ENCODE measurements around the gene PLA2G6. TPM values are rescaled to one million over a fixed set of nuclear protein-coding genes. Genes with fewer than 3 reads are reported as not detected.

Gene PLA2G6
- total RNA-seq, 4 donors from 2014 or later: 4.4 to 30.5 (median 22.0) TPM

- TF ChIP-seq POLR2AphosphoS5 (IDR thresholded peaks at IDR 0.05): no peak
- TF ChIP-seq POLR2A (IDR thresholded peaks at IDR 0.05): no peak
- TF ChIP-seq CTCF (IDR thresholded peaks at IDR 0.05): no peak
- TF ChIP-seq EP300 (IDR thresholded peaks at IDR 0.05): no peak
- no peaks in the 10 kb centered on the region for H3K4me1 ChIP-seq
- ATAC-seq: no peak
- H3K36me3 ChIP-seq: peaks cover 0 to 87% of the 10 kb centered on the region in 2 donors
- H3K9me3 ChIP-seq: no peaks in the 10 kb centered on the region
- no peaks in the 10 kb centered on the region for H3K27me3 ChIP-seq
- no peak overlapping the region for H3K27ac ChIP-seq
- WGBS, 2 donors (ENCODE audit: low coverage in 1 of 2): 95% methylated on average over 23 of the region's 28 CpGs; no CpG with 5 or more reads in 1 of the 2 donors
- H3K4me3 ChIP-seq: no peak overlapping the region
These were observed 48.8 kb downstream of the PLA2G6 start for GRCh38 chr22:38132794-38133193.

GRCh38 chr22:38132136-38132535, 49.5 kb downstream of the PLA2G6 start:
- peaks cover 0 to 87% of the 10 kb centered on the region in 2 donors for H3K36me3 ChIP-seq
- TF ChIP-seq POLR2AphosphoS5 (IDR thresholded peaks at IDR 0.05): no peak
- no peak for TF ChIP-seq POLR2A (IDR thresholded peaks at IDR 0.05)
- TF ChIP-seq CTCF (IDR thresholded peaks at IDR 0.05): no peak
- no peak for TF ChIP-seq EP300 (IDR thresholded peaks at IDR 0.05)
- H3K27ac ChIP-seq: peak overlapping the region in 1 of 4 donors; percentile 41
- H3K27me3 ChIP-seq: no peaks in the 10 kb centered on the region
- H3K4me1 ChIP-seq: no peaks in the 10 kb centered on the region
- no peaks in the 10 kb centered on the region for H3K9me3 ChIP-seq
- no peak overlapping the region for H3K4me3 ChIP-seq
- ATAC-seq: no peak
- 86 to 97% methylated on average over 6 to 7 of the region's 7 CpGs for WGBS, 2 donors (ENCODE audit: low coverage in 1 of 2)

GRCh38 chr22:38131399-38131798, 50.2 kb downstream of the PLA2G6 start:
- ATAC-seq: no peak
- H3K9me3 ChIP-seq: no peaks in the 10 kb centered on the region

GRCh38 chr22:38129856-38130255, 51.8 kb downstream of the PLA2G6 start:
- H3K36me3 ChIP-seq: peaks cover 0 to 89% of the 10 kb centered on the region in 2 donors
- no peaks in the 10 kb centered on the region for H3K4me1 ChIP-seq
- H3K27me3 ChIP-seq: no peaks in the 10 kb centered on the region
- no peaks in the 10 kb centered on the region for H3K9me3 ChIP-seq
- no peak for ATAC-seq
- 96% methylated on average over 7 of the region's 9 CpGs; no CpG with 5 or more reads in 1 of the 2 donors for WGBS, 2 donors (ENCODE audit: low coverage in 1 of 2)
- TF ChIP-seq EP300 (IDR thresholded peaks at IDR 0.05): no peak
- TF ChIP-seq POLR2A (IDR thresholded peaks at IDR 0.05): no peak
- no peak for TF ChIP-seq POLR2AphosphoS5 (IDR thresholded peaks at IDR 0.05)
- no peak for TF ChIP-seq CTCF (IDR thresholded peaks at IDR 0.05)
- H3K4me3 ChIP-seq: no peak overlapping the region
- H3K27ac ChIP-seq: no peak overlapping the region

More at GRCh38 chr22:38131399-38131798, 50.2 kb downstream of the PLA2G6 start:
- H3K4me1 ChIP-seq: no peaks in the 10 kb centered on the region
- no peak overlapping the region for H3K4me3 ChIP-seq
- peaks cover 0 to 89% of the 10 kb centered on the region in 2 donors for H3K36me3 ChIP-seq
- H3K27me3 ChIP-seq: no peaks in the 10 kb centered on the region
- 45 to 58% methylated on average over 2 of the region's 2 CpGs for WGBS, 2 donors (ENCODE audit: low coverage in 1 of 2)
- H3K27ac ChIP-seq: peak overlapping the region in 2 of 4 donors; percentile 5 to 41
- no peak for TF ChIP-seq POLR2AphosphoS5 (IDR thresholded peaks at IDR 0.05)
- no peak for TF ChIP-seq CTCF (IDR thresholded peaks at IDR 0.05)
- no peak for TF ChIP-seq EP300 (IDR thresholded peaks at IDR 0.05)
- no peak for TF ChIP-seq POLR2A (IDR thresholded peaks at IDR 0.05)

GRCh38 chr22:38129021-38129420, 52.6 kb downstream of the PLA2G6 start:
- TF ChIP-seq CTCF (IDR thresholded peaks at IDR 0.05) (no peak), EP300 (IDR thresholded peaks at IDR 0.05) (no peak), POLR2AphosphoS5 (IDR thresholded peaks at IDR 0.05) (no peak), POLR2A (IDR thresholded peaks at IDR 0.05) (no peak)
- Histone ChIP-seq H3K9me3 (no peaks in the 10 kb centered on the region), H3K36me3 (peaks cover 0 to 87% of the 10 kb centered on the region in 2 donors), H3K27me3 (no peaks in the 10 kb centered on the region), H3K27ac (no peak overlapping the region), H3K4me1 (no peaks in the 10 kb centered on the region), H3K4me3 (no peak overlapping the region)
- no peak for ATAC-seq
- WGBS, 2 donors (ENCODE audit: low coverage in 1 of 2): no CpG with 5 or more reads among the region's 10 CpGs
